ENCODE data around the gene PADI6.

GRCh38 chr1:17404820-17405219 is 32.8 kb downstream of the PADI6 start:
- TF ChIP-seq CTCF (IDR thresholded peaks at IDR 0.05; ENCODE audit: low read depth, low read length, poor library complexity, severe bottlenecking) = no peak
- no peak for TF ChIP-seq EZH2phosphoT487 (IDR thresholded peaks at IDR 0.05; ENCODE audit: borderline replicate concordance, low read length)
